Endothelial cell of umbilical vein (primary cell): ENCODE data around the gene TPST1. TPM values are rescaled to one million over a fixed set of nuclear protein-coding genes. Genes with fewer than 3 reads are reported as not detected.

ENCODE experiments used
- polyA plus RNA-seq, 4 experiments: library from polyadenylated mRNA; depleted of rRNA in 3 of 4; stranded (reverse) in 3 of 4; unstranded in 1 of 4; fragments of >200 nt; gene quantifications; 2 replicates each; pipeline versions ENCODE4 v1.2.1 to v1.2.3, GENCODE V29; 2011 to 2012; ENCODE audit warnings: missing spikeins in 1 of 4
- small RNA-seq: library from RNA; depleted of rRNA; stranded (forward); fragments of <200 nt; gene quantifications from one replicate; pipeline ENCODE3, GENCODE V24; 2012; ENCODE audit warnings: low replicate concordance, low read depth; ENCODE audit not compliant: insufficient read depth, insufficient read length
- total RNA-seq: library from RNA; stranded (reverse); gene quantifications from 2 replicates; pipeline ENCODE4 v1.2.3, GENCODE V29; 2021

Gene TPST1
- total and polyA plus RNA-seq, 2 donors (not counting 3 experiments of a cell fraction or from before 2014, with no cell fraction given), result 18.7 to 21.0 TPM

Small RNAs within 50 kb of the gene (small RNA-seq; reads per million reads assigned to genes)
- not detected for gene RNU6-313P

Other genes starting within 250 kb of the TPST1 start
- gene GUSB, start 223.1 kb upstream of the TPST1 start, total RNA-seq, result 46.4 and 55.7 TPM in 2 replicates
- gene GUSB, start 223.1 kb upstream of the TPST1 start, polyA plus RNA-seq, result 98.8 and 107 TPM in 2 replicates
- 48.4 and 50.5 TPM in 2 replicates for gene ASL, start 129.5 kb upstream of the TPST1 start, total RNA-seq
- 57.8 and 62.4 TPM in 2 replicates for gene ASL, start 129.5 kb upstream of the TPST1 start, polyA plus RNA-seq
- gene CRCP, start 90.5 kb upstream of the TPST1 start, total RNA-seq, result 20.3 and 29.7 TPM in 2 replicates
- gene CRCP, start 90.5 kb upstream of the TPST1 start, polyA plus RNA-seq, result 9.9 and 14.2 TPM in 2 replicates